SH-SY5Y (cell line): ENCODE data around the gene MAPK11.

ENCODE experiments used
- GATA2 ChIP-seq: IDR thresholded peaks from 2 replicates; pipeline ENCODE4 v1.6.1; 2011; ENCODE audit warnings: mild to moderate bottlenecking, low read depth, low read length
- GATA3 ChIP-seq: IDR thresholded peaks from 2 replicates; pipeline ENCODE4 v1.6.1; 2011; ENCODE audit warnings: low read depth, mild to moderate bottlenecking, low read length, moderate library complexity

GRCh38 chr22:50216055-50216683 is 54.0 kb downstream of the MAPK11 start:
- TF ChIP-seq GATA3 (no peak), GATA2 (no peak)
